HL-60 (cell line): ENCODE measurements around the gene CCNT2.

Experiments
- DNase-seq, 2 experiments: peaks; one replicate each; pipeline ENCODE4 v3.0.0-alpha.2; 2010 to 2020; ENCODE audit warnings: low read depth in 1 of 2, low spot score in 1 of 2
- H3K27ac ChIP-seq: fragments of 250-450 bp; sonication (Bioruptor Pico); replicated peaks from 2 replicates; pipeline ENCODE4 v1.5.1; 2020; ENCODE audit warnings: mild to moderate bottlenecking, moderate library complexity
- H3K27me3 ChIP-seq: fragments of 250-450 bp; sonication (Bioruptor Pico); 2 replicates; pipeline ENCODE4 v1.5.1; 2021; ENCODE audit warnings: mild to moderate bottlenecking, moderate library complexity; ENCODE audit not compliant: insufficient read depth, poor library complexity, severe bottlenecking
- H3K4me3 ChIP-seq: replicated peaks from 2 replicates; pipeline ENCODE4 v1.5.1; 2011; ENCODE audit warnings: mild to moderate bottlenecking, control low read depth, low read length; ENCODE audit not compliant: insufficient read depth
- CTCF ChIP-seq: IDR thresholded peaks from one replicate; pipeline ENCODE4 v1.5.1; 2011; ENCODE audit warnings: low read length, control low read depth, inconsistent platforms; ENCODE audit not compliant: insufficient read depth
- GABPA ChIP-seq: IDR thresholded peaks from 2 replicates; pipeline ENCODE4 v1.6.1; 2012; ENCODE audit warnings: low read depth
- POLR2AphosphoS5 ChIP-seq: IDR thresholded peaks from 2 replicates; pipeline ENCODE4 v1.6.1; 2012; ENCODE audit warnings: low read depth
- SPI1 ChIP-seq: IDR thresholded peaks from 2 replicates; pipeline ENCODE4 v1.6.1; 2012; ENCODE audit warnings: low read depth, mild to moderate bottlenecking, borderline replicate concordance
- TF ChIP-seq, protein P1 (sequence below): IDR thresholded peaks from 2 replicates; pipeline ENCODE4 v1.6.1; 2012; ENCODE audit warnings: low read depth; ENCODE audit not compliant: insufficient replicate concordance

Gene CCNT2

GRCh38 chr2:134875309-134875708 lies 43.3 kb upstream of the CCNT2 start:
- Histone ChIP-seq H3K27ac (no peak overlapping the region), H3K4me3 (no peak overlapping the region), H3K27me3 (no peaks in the 10 kb centered on the region)
- DNase-seq: no peak
- TF ChIP-seq GABPA (no peak), CTCF (no peak), SPI1 (no peak), POLR2AphosphoS5 (no peak)
- TF ChIP-seq, protein P1, sequence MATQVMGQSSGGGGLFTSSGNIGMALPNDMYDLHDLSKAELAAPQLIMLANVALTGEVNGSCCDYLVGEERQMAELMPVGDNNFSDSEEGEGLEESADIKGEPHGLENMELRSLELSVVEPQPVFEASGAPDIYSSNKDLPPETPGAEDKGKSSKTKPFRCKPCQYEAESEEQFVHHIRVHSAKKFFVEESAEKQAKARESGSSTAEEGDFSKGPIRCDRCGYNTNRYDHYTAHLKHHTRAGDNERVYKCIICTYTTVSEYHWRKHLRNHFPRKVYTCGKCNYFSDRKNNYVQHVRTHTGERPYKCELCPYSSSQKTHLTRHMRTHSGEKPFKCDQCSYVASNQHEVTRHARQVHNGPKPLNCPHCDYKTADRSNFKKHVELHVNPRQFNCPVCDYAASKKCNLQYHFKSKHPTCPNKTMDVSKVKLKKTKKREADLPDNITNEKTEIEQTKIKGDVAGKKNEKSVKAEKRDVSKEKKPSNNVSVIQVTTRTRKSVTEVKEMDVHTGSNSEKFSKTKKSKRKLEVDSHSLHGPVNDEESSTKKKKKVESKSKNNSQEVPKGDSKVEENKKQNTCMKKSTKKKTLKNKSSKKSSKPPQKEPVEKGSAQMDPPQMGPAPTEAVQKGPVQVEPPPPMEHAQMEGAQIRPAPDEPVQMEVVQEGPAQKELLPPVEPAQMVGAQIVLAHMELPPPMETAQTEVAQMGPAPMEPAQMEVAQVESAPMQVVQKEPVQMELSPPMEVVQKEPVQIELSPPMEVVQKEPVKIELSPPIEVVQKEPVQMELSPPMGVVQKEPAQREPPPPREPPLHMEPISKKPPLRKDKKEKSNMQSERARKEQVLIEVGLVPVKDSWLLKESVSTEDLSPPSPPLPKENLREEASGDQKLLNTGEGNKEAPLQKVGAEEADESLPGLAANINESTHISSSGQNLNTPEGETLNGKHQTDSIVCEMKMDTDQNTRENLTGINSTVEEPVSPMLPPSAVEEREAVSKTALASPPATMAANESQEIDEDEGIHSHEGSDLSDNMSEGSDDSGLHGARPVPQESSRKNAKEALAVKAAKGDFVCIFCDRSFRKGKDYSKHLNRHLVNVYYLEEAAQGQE: no peak

- no peak overlapping the region for H3K4me3 ChIP-seq
- no peak overlapping the region for H3K27ac ChIP-seq
- no peaks in the 10 kb centered on the region for H3K27me3 ChIP-seq
- TF ChIP-seq POLR2AphosphoS5 (no peak), GABPA (no peak)
- TF ChIP-seq, protein P1: no peak
- DNase-seq: no peak
Observed at GRCh38 chr2:134882773-134883172, 35.8 kb upstream of the CCNT2 start.

GRCh38 chr2:134883552-134884293 lies 34.9 kb upstream of the CCNT2 start:
- TF ChIP-seq POLR2AphosphoS5 (no peak), GABPA (no peak), CTCF (no peak), SPI1 (no peak)
- TF ChIP-seq, protein P1: no peak
- no peak overlapping the region for H3K4me3 ChIP-seq

More at GRCh38 chr2:134883552-134884293, 34.9 kb upstream of the CCNT2 start:
- Histone ChIP-seq H3K27ac (no peak overlapping the region), H3K27me3 (no peaks in the 10 kb centered on the region)
- DNase-seq: no peak
